HG03139 (cell line): ENCODE measurements around the gene TBL1X.

Experiments
- ATAC-seq: cut with Tn5 transposase; IDR thresholded peaks from one replicate; pipeline ENCODE4 v1.9.1; 2021; ENCODE audit not compliant: unreplicated experiment

Gene TBL1X

DNA sequence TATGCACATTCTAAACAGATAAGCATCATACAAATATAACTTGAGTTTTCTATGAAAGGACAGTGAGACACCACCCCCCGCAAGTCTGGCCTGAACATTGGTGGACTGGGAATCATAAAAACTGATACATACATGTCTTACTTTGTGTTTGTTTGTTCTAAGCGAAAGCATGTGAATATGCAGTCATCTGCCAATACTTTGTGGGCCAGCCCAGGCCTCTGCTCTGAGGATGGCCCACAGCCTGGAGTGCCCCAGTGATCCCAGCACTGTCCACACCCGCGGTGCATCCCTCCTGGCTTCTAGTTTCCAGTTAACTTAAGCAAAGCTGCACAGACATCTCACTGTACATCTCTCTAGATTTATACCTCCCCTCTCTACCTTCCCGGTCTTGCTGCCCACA is 154.3 kb downstream of the TBL1X start:
- no peak for ATAC-seq

DNA sequence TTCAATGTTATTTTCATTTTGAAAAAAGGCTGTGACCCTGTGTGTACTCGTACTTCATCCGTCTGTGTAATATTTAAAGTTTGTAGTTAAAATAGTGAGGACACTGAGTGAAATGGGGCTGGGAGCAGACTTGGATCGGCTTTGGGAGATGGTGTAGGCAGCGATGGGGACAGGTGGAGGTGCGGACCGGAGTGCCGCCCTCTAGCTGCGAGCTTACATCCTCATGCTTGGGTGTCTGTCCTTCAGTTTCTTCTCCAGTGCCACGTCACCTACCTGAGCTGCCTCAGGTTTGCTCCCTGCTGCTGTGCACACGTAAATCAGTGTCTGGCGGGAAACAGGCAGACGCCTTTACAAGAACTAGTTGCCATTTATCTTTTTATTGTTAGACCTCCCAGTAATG is 154.7 kb downstream of the TBL1X start:
- no peak for ATAC-seq

DNA sequence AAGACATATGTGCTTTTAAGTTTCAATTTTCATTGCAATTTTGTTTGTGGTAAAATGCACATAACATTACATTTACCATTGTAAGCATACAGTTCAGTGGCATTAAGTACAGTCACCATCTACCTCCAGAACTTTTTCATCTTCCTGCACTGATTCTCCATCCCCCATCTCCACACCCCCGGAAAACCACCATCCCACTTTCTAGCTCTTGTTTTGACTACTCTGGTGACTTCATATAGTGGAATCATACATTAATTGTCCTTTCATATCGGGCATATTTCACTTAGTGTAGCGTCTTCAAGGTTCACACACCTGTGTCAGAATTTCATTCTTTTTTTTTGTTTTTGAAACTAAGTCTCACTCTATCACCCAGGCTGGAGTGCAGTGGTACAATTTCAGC is 157.3 kb downstream of the TBL1X start:
- ATAC-seq: no peak

DNA sequence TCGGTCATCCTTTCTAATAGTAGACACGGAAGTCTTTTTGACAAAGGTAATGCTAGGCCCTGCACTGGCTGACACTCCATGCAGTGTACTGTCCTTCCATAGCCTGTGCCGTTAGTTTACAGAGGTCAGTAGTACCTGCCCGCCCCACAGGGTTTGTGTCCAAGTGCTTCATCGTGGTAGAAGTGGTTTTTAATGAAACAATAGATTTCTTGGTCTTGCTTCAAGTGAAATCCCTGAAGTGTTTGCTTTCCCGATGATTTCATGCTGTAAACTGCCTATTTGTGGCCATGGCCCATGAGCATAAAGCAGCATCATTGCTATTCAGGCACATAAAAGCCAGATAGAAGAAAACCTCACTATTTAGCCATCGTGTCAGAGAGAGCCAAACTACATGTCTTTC is 161.5 kb downstream of the TBL1X start:
- ATAC-seq: no peak

DNA sequence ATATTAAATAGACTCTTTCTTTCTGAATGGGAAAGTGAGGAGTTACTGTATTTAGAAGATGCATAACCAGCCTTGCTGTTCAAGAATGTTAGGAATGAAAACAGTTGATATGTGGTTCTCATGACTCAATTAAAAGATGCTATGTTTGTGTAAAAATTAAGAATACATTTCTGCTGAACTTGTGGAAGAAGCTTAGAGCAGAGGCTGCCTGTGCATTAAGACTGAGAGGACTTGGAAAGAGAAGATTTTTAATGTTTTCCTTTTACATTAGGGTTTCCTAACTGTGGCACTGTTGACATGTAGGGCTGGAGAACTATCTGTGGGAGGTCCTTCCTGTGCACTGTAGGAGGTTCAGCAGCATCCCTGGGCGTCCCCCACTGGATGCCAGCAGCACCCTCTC is 163.1 kb downstream of the TBL1X start:
- ATAC-seq: no peak

DNA sequence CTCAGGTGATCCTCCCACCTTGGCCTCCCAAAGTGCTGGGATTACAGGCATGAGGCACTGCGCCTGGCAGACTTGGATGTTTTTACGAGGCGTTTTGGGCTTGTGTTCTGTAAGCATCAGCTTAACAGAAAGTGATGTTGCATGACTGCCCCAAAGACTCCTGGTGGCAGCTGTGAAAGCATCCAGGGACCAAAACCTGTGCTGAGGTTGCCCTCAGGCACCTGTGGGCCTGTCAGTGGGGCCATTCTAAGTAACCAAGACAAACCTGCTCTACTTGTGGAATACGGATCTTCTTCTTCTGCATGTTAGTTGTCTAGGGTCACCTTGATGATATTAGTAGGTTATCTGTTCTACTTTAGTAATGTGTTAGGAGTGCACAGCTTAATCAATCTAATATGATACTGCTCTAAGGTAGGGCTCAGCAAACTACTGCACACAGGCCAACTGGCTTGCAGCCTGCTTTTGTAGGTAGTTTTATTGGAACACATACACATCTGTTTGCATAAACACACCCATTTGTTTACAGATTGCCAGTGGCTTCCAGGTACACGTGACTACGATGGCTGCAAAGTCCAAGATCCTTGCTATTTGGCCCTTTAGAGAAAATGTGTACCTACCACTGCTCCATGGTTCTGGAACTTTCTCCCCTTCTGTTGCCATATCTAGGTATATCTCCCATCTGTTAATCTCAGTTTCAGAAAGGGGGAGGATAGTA is 164.1 kb downstream of the TBL1X start:
- ATAC-seq: no peak

DNA sequence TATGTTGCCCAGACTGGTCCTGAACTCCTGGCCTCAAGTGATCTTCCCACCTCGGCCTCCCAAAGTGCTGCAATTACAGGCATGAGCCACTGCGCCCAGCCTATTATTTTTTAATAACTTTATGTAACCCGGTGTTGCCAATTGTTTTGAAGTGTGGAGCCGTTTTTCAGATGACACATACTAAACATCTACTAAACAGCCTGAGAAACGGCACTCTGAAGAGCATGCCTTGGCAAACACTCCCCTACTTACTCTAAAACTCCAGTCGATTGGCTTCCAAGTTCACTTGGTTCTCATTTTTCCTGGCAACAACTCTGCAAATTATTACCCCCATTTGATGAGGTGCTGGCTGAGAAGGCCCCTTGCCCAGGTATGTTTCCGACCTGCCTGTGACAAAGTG is 169.7 kb downstream of the TBL1X start:
- no peak for ATAC-seq

DNA sequence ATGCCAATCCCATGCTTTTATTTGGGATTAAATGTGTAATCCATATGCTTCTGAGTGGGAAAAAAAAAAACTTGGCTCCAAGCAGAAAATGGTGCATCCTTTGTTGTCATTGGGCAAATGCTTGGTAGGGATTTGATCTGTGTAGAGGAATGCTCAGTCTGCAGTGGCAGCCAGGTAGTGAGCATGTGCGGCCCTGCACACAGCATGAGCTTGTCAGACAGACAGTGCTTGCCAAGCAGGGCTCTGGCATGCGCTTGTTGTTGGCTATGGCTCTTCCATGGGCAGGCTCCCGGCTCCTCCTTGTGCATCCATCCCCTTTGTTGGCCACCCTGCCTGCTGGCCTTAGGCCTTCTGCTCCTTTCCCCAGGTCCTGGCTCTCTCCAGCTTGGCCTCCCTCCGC is 170.5 kb downstream of the TBL1X start:
- ATAC-seq: no peak

DNA sequence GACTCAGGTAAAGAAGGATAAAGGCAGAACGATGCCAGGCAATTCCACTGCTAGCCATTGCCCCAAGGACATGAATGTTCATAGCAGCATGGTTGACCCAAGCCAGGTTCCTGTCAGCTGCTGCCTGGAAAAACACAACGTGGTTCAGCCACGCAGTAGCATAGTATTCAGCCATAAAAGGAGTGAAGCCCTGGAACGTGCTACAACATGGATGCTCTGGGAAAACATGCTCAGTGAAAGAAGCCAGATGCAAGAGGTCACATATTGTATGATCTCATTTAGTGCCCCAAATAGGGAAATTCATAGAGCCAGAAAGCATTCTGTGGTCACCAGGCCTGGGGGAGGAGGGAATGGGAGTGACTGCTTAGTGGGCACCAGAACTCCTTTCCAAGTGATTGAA is 170.9 kb downstream of the TBL1X start:
- no peak for ATAC-seq

DNA sequence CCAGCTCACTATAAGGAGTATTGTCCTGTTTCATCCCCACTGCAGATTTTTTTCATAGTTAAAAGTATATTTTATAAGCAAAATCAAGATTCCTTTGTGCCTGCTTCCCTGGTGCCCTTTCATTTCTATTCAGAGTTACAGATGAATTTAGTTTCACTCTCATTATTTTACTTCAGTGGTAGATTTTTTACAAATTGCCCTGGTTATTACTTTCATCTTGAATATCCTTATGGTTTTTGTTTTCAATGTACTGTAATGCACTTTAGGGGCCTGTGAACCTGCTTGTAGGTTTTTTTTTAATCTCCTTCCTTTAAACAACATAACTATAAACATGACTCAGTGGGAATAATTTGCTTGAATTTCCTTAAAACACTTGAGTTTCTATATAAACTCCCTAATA is 174.0 kb downstream of the TBL1X start:
- ATAC-seq: no peak

DNA sequence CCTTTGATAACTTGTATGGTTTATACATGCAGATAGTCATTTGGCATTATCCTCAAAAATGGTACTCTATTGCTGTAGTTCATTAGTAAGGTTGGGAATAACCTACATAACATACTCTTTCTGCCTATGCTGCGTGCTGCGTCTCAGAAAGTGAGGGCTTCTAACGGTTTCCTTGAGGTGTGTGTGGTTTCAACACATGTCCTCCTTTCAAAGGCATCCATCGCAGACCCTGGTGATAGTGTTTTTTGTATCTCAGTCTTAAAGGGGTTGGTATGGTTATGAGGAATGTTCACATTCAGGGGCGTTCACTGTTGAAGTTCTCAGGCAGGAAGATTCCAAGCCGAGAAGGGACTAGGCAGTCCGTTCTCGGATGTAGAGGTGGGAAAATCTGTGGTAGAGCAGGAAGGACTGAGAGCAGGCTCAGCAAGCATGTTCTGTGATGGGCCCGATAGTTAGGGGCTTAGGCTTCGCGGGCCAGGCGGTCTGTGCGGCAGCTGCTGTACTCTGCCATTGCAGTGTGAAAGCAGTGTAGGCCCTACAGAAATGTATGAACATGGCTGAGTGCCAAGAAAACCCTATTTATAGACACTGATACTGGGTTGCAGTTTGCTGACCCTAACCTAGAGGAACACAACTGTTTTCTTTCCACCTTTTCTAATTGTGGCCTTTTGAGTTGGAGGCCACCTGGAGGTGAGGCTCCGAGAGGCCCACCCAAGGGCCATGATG is 177.6 kb downstream of the TBL1X start:
- ATAC-seq: no peak

DNA sequence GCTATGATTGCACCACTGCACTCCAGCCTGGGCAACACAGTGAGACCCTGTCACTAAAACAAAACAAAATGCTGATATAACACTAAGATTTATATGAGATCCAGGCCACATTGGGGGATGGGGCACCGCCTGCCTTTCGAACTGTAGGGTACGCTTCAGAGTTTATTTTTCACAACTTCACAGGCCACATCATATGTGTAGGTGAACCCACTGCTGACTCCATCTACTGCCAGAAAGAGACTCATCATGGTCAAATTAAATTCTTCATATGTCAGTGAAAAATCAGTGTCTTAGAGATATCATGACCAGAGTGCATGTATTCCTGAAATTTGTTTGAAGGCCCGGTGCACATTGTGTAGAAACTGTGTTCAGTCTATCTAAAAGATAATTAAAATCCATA is 178.9 kb downstream of the TBL1X start:
- no peak for ATAC-seq

DNA sequence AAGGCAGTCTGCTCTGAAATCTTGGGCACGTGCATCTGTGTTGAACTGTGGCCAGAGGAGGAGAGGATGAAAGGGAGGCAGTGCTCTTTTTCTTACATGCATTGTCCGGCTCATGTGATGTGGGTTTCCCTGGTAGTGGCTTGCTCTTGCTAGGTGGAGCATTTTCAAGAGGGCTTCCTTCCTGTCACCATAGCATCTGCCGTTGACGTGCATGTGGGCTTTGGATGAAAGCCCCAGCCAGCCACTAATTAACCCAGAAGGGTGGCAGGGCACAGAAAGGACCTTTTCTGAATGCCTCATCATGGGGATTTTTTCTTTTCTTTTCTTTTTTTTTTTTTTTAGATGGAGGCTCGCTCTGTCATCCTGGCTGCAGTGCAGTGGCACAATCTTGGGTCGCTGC is 179.5 kb downstream of the TBL1X start:
- ATAC-seq: peak; percentile 89

DNA sequence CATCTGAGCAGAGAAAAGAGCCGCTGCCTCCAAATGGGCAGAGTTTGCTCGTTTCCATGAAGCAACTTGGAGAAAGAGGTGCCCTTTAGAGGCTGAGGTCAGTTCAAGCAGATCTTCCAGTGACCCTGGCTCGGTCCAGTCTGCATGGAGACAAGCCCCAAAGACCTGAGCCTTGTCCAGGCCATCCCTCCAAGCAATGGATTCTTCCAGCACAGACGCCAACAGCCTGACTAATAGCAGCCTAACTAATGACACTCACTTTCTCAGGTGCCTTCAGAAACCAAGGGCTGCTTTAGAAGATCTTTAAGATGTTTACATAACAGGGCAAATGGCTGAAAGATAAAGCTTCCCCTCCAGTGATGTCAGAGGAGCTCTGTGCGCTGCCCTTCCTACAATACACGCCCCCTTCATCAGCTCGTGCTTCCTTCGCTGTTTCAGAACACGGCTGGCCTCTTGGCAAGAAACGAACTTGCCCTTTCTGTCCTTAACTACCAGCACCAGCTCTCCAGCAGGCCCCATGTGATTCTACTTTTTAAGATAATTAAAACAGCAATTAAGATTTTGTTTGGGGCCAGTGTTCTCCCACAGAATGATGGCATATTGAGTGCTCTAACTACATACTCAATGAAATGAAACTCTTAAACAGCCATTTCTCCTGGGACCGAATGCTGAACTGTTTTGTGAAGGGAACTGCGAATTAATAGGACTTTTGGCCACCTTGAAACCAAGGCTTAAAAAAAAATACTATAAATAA is 181.8 kb downstream of the TBL1X start:
- no peak for ATAC-seq

DNA sequence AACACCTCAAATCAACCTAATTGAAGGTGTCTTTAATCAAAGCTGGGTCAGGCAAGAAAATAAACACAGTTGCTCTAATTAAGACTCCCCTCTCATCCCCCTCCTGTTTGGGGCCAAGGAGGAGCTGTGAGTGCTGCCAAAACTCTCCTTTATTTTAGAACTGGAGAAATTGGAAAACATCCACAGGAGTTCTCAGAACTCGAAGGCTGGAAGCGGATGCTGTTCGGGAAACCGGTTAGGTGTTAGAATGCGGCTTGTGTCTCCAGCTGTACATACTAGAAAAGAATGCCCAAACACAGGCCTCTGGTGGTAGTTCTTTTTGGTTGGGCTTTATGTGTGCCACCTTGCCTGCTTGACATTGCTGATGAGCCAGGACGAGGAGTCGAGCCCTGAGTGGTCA is 182.6 kb downstream of the TBL1X start:
- no peak for ATAC-seq

DNA sequence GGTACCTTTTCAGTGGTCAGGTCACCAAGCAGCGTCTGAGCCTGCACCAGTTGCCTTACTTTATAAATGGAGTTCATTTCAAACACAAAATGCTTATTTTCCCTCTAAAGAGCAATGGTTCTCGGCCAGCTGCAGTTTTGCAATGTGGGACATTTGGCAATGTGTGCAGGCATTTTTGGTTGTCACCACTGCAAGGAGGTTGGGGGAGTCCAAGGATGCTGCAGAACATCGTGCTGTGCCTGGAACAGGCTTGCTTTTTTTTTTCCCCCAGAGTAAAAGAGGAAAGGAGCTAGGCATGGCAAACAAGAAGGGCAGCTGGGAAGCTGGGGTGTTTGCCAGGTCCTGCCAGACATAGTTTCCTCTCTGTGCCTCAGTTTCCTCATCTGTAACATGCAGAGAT is 185.2 kb downstream of the TBL1X start:
- no peak for ATAC-seq

DNA sequence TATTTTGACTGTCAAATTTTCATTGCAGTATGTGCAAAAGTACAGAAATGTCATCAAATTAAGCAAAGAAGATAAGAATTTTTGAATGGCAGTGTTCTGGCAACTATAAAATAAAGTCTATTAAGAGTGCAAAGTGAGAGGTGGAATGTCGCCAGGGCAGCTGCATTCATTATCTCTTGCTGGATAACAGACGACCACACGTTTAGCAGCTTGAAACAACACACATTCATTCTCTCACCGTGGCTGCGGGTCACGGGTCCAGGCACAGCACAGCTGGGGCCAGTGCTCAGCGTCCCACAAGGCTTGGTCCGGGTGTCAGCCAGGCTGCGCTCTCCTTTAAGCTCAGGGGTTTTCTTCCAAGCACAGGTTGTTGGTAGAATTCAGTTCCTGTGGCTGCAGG is 186.9 kb downstream of the TBL1X start:
- no peak for ATAC-seq

DNA sequence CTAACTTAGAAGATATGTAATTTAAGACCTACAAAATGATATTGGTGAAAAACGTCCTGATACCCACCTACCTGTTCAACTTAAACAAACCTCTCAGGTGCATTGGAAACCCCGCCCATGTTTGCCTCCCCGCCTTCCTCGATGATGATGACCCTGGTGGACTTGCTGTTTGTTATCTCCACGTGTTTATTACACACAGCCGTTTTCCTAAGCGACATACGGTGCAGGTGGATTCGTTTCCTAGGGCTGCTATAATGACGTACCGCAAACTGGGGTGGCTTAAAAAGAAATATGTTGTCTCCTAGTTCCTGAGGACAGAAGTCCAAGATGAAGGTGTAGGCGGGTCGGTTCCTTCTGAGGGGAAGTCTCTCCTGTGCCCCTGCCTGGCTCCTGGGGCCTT is 190.1 kb downstream of the TBL1X start:
- no peak for ATAC-seq

DNA sequence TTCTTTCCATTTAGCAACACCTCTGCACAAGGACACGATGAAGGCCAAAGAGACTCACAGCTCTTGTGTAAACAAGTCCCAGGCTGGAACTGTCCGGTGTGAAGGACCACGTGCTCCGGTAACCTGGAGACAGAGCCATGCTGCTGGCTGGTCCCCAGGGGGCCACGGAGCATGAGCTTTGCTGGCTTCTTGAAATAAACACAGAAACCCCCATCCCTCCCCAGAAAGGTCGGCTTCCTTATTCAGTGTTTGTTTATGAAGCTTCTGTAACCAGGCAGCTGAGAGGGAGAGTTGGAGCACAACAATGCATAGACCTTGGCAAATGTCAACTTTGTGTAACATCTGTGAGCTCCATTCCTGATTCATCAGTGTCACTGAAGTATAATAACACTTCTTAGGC is 191.4 kb downstream of the TBL1X start:
- ATAC-seq: no peak

DNA sequence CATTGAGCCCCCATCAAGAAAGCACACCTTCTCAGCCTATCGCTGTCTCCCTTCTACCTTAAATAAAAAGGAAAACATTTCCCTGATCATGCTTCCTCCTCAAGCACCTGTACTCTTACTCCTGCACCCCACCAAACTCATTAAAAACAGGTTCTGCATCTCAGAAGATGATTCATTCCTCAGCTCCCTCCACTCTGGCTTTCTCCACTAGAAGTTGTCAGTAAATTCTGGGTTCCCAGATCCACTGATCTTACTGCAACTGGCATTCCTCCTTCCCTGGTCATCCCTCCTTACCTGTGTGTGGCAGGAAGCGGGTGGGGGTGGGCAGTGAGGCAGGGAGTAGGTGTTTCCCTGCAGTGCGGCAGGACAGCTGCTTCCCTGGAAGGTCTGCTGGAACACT is 192.0 kb downstream of the TBL1X start:
- no peak for ATAC-seq

DNA sequence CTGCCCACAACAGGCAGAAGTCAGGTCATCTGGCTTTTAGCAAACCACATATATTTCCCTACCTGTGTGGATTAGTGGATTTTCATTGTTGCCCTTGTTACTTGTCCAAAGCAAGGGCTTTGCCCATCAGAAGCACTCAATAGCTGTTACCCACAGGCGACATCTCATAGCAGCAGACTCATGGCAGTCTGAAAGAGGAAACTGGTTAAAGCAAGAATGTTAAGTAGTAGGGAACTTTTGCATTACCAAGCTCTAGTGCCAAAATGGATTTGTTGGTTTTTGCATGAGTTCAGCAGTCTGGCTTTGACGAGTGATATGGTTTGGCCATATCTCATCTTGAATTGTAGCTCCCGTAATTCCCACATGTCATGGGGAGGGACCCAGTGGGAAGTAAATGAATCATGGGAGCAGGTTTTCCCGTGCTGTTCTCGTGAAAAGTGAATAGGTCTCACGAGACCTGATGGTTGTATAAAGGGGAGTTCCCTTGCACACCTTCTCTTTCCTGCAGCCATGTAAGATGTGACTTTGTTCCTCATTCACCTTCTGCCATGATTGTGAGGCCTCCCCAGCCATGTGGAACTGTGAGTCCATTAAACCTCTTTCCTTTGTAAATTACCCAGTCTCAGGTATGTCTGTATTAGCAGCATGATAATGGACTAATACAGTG is 192.9 kb downstream of the TBL1X start:
- no peak for ATAC-seq

DNA sequence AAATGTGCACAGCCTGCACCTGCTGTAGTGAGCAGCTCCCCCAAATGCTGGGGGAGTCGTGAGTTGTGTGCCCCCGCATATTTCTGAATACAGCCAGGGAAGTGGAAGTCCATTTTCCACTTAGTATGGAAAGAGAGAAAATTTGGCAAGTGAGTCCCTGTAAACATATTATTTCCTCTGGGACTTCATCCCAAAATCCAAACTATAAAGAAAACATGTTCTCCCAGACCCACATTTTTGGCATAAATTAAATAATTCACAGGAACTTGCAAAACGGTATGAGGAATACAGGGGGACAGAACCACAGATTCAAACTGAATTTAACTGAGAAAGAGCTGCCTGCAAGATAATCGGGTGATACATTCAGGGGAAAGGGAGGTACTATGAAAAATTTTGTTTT is 193.6 kb downstream of the TBL1X start:
- ATAC-seq: no peak
